ENCODE results near the gene CREB5. TPM values are rescaled to one million over a fixed set of nuclear protein-coding genes. Genes with fewer than 3 reads are reported as not detected.
"Not testable (repeated sequence)": the region's sequence is repeated elsewhere in the genome, so short reads cannot be mapped to it uniquely, and the experiment has no call there.

The CREB5 gene
- total and polyA plus RNA-seq, 7 donors: 0.80 to 42.1 (median 4.6) TPM

DNA sequence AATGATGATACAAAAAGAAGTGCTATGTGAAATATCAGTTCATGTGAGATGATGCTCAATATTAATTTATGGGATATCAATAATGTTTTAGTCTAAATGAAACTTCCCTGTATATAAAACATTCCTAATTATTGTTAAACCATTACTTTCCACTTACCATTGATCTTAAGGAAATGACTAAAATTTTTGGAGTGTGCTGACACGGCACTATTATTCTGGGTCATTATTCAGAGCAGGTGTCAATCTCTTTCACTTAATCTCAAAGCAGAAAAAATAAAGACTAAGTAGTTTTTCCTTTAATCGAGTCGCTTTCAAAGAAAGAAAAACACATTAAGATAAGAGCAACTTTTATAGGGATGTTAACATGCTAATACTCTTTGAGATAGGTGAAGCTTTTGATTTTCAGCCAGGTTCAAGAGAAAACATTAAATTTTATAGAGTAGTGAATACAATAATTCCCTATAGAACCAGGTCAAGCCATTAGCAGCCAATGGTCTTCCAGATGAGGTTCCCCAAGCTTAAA is 11.4 kb upstream of the CREB5 start:
- no peak overlapping the region for H3K4me3 ChIP-seq
- H3K4me1 ChIP-seq: peaks cover 0 to 2% (median 0%) of the 10 kb centered on the region in 4 donors
- no peaks in the 10 kb centered on the region for H3K36me3 ChIP-seq
- H3K27me3 ChIP-seq: no peaks in the 10 kb centered on the region
- 27 to 67% methylated on average over 3 of the region's 3 CpGs for WGBS, 2 donors
- DNase-seq: no peak
- intact Hi-C loops (cut with DNase I): loop anchor here (10.0 kb wide), 2 partner anchors 216 to 1196 kb away; partner anchors contain the start of genes HOXA13 and JAZF1
- H3K9me3 ChIP-seq: no peaks in the 10 kb centered on the region
- H3K27ac ChIP-seq: no peak overlapping the region
- TF ChIP-seq CTCF (IDR thresholded peaks at IDR 0.05) (no peak), POLR2A (IDR thresholded peaks at IDR 0.05) (no peak), EP300 (IDR thresholded peaks at IDR 0.05) (no peak), POLR2AphosphoS5 (IDR thresholded peaks at IDR 0.05) (no peak)

GRCh38 chr7:28401567-28401966 is 10.8 kb upstream of the CREB5 start:
- WGBS, 2 donors: 97 to 98% methylated on average over 3 of the region's 4 CpGs
- intact Hi-C loops (cut with DNase I): loop anchor here (10.0 kb wide), 2 partner anchors 217 to 1197 kb away; partner anchors contain the start of genes HOXA13 and JAZF1

DNA sequence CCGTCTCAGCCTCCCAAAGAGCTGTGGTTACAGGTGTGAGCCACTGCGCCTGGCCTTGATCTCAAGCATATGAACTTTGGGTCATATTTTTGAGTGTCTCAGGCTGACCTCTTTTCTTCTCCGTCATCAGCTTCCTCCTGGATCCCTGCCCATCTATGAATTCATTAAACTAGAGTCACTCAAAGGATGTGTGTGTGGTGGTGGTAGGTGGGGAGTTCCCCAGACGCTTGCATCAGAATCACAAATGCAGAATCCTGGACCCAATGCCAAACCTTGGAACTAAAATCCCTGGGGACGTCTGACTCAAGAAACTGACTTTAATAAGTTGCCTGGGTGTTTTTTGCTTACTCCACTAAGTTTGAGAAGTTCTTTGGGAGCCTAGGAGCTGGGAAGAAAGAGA is 6.7 kb upstream of the CREB5 start:
- 50 to 63% methylated on average over 5 of the region's 5 CpGs for WGBS, 2 donors
- Histone ChIP-seq H3K9me3 (no peaks in the 10 kb centered on the region), H3K36me3 (no peaks in the 10 kb centered on the region), H3K4me3 (no peak overlapping the region), H3K27ac (peak overlapping the region in 2 of 4 donors; percentile 44 to 52), H3K4me1 (peaks cover 0 to 34% (median 18%) of the 10 kb centered on the region in 4 donors), H3K27me3 (no peaks in the 10 kb centered on the region)
- TF ChIP-seq EP300 (IDR thresholded peaks at IDR 0.05): no peak
- TF ChIP-seq POLR2AphosphoS5 (IDR thresholded peaks at IDR 0.05): peak in 2 of 4 donors; percentile 24 to 57
- intact Hi-C loops (cut with DNase I): loop anchor here (5.0 to 10.0 kb wide), 4 partner anchors 221 to 1201 kb away; partner anchors contain the start of genes HOXA13 and JAZF1
- peak; percentile 85 for DNase-seq

More at GRCh38 chr7:28401567-28401966, 10.8 kb upstream of the CREB5 start:
- H3K27ac ChIP-seq, H3K9me3 ChIP-seq, H3K4me1 ChIP-seq, H3K4me3 ChIP-seq, DNase-seq, H3K27me3 ChIP-seq, H3K36me3 ChIP-seq: not testable (repeated sequence)

DNA sequence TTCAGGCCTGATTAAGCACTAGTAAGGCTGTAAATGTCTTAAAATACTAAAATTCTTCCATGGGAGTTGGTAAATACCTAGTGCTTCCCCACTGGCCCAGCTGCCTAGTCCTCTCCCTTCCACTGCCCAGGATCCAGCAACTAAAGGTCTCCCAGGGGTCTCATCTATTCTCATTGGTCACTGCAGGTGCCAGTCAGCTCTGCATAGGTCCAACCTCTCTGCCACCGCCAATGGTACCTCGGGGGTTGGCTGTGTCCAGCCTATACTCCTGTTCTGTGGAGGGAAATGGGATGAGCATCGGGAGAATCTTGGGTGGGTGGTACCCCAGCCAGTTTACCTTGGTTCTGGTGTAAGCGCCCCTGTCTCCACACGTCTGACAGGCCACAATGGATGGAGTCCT is 6.1 kb upstream of the CREB5 start:
- Histone ChIP-seq H3K9me3 (no peaks in the 10 kb centered on the region), H3K4me1 (peaks cover 0 to 38% (median 20%) of the 10 kb centered on the region in 4 donors), H3K27me3 (no peaks in the 10 kb centered on the region), H3K36me3 (no peaks in the 10 kb centered on the region), H3K4me3 (no peak overlapping the region), H3K27ac (peak overlapping the region in 2 of 4 donors; percentile 44 to 51)
- intact Hi-C loops (cut with DNase I): loop anchor here (5.0 to 10.0 kb wide), 4 partner anchors 221 to 1201 kb away; partner anchors contain the start of genes HOXA13 and JAZF1
- DNase-seq: no peak
- WGBS, 2 donors: 73 to 87% methylated on average over 5 of the region's 5 CpGs
- TF ChIP-seq CTCF (IDR thresholded peaks at IDR 0.05) (no peak), POLR2AphosphoS5 (IDR thresholded peaks at IDR 0.05) (no peak), EP300 (IDR thresholded peaks at IDR 0.05) (no peak), POLR2A (IDR thresholded peaks at IDR 0.05) (no peak)

- peak in 3 of 4 donors; percentile 67 to 87 (median 68) for TF ChIP-seq POLR2AphosphoS5 (IDR thresholded peaks at IDR 0.05)
- peak in 1 of 4 donors; percentile 50 for TF ChIP-seq EP300 (IDR thresholded peaks at IDR 0.05)
- TF ChIP-seq POLR2A (IDR thresholded peaks at IDR 0.05): no peak
- Histone ChIP-seq H3K36me3 (no peaks in the 10 kb centered on the region), H3K9me3 (no peaks in the 10 kb centered on the region), H3K4me3 (no peak overlapping the region), H3K4me1 (peaks cover 0 to 43% (median 23%) of the 10 kb centered on the region in 4 donors), H3K27ac (peak overlapping the region; percentile 86 to 93 (median 92)), H3K27me3 (no peaks in the 10 kb centered on the region)
- intact Hi-C loops (cut with DNase I): loop anchor here (2.0 to 10.0 kb wide), 5 partner anchors 220 to 1203 kb away; partner anchors contain the start of genes HOXA13 and JAZF1
- peak; percentile 81 for DNase-seq
- 49 to 66% methylated on average over 2 of the region's 2 CpGs for WGBS, 2 donors
Measured at GRCh38 chr7:28407651-28408050, 4.7 kb upstream of the CREB5 start.

DNA sequence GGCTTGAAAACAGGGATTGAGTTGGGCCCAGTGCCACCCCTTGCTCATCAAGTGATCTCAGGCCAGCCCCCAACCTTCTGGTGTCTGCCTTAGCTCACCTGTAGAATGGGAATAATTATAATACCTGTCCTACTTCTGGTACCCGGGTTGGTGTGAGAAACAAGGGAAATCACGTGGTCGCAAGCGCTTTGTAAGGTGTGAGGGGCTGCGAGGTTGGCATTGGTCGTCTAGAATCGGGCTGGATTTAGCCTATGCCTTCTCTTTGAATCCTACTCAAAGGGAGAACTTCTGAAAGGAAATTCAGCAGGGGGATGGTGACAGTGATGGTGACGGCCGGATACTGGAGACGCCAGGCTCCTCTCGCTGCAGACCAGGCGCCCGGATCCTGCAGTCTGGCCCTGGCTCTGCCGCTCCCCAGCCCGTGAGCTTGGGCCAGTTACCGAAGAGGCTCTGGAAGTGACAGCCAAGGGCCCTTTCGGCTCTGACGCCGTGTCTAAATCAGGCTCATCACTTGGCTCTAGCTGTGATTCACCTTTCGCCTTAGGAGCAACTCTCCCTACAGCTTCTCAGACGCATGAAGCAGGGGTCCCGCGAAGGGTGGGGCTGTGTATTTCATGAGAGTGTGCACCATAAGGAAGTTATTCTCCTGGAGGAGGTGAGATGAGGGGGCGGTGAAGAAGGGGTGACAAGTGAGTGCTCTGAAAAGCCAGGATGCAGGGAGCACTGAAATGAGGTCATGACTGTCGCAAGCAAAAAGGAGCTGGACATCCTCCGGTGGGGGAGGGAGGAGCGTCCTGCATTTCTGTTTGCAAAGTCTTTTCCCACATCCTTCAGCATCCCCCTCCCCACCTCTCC is 4.0 kb upstream of the CREB5 start:
- 24 to 35% methylated on average over 27 of the region's 27 CpGs for WGBS, 2 donors
- Histone ChIP-seq H3K36me3 (no peaks in the 10 kb centered on the region), H3K9me3 (no peaks in the 10 kb centered on the region), H3K4me3 (peak overlapping the region; percentile 30 to 77 (median 64)), H3K27ac (peak overlapping the region; percentile 86 to 93 (median 92)), H3K4me1 (peaks cover 0 to 43% (median 23%) of the 10 kb centered on the region in 4 donors), H3K27me3 (no peaks in the 10 kb centered on the region)
- TF ChIP-seq EP300 (IDR thresholded peaks at IDR 0.05) (no peak), POLR2AphosphoS5 (IDR thresholded peaks at IDR 0.05) (peak in 3 of 4 donors; percentile 22 to 52 (median 44))
- intact Hi-C loops (cut with DNase I): loop anchor here (2.0 to 10.0 kb wide), 5 partner anchors 219 to 1204 kb away; partner anchors contain the start of genes HOXA13 and JAZF1
- DNase-seq: peak; percentile 90
